UCSD-AML1 (cell line): ENCODE measurements around the gene TAF7.
"Not testable (repeated sequence)": the region's sequence is repeated elsewhere in the genome, so short reads cannot be mapped to it uniquely, and the experiment has no call there.

Experiments used
- DNase-seq: peaks from one replicate; lab custom pipeline; 2025; ENCODE audit not compliant: unreplicated experiment; lab: John Stamatoyannopoulos, UW

The TAF7 gene

GRCh38 chr5:141338538-141339306 is 18.1 kb upstream of the TAF7 start, which contains the start of gene PCDHGA2:
PCDHGA2 (plus strand) TSS chr5:141338760.
- DNase-seq, result no peak

- not testable (repeated sequence) for DNase-seq
Measured at GRCh38 chr5:141332571-141332970, 12.0 kb upstream of the TAF7 start.

- DNase-seq, result peak; percentile 10
Measured at GRCh38 chr5:141330299-141331080, 9.9 kb upstream of the TAF7 start, which contains the start of gene PCDHGA1. PCDHGA1 (plus strand) TSS chr5:141330514.

- no peak for DNase-seq
Measured at GRCh38 chr5:141328231-141328630, 7.6 kb upstream of the TAF7 start.

GRCh38 chr5:141326088-141326854 is 5.7 kb upstream of the TAF7 start:
- peak; percentile 50 for DNase-seq

GRCh38 chr5:141322261-141322660 is 1.7 kb upstream of the TAF7 start:
- no peak for DNase-seq

GRCh38 chr5:141319699-141320098 is 885 bp downstream of the TAF7 start:
- DNase-seq, result no peak

- no peak for DNase-seq
Measured at GRCh38 chr5:141319202-141319601, 1.4 kb downstream of the TAF7 start.

GRCh38 chr5:141316963-141317362 is 3.6 kb downstream of the TAF7 start:
- DNase-seq, result not testable (repeated sequence)

- no peak for DNase-seq
Measured at GRCh38 chr5:141313711-141314110, 6.9 kb downstream of the TAF7 start.

GRCh38 chr5:141306630-141307029 is 14.0 kb downstream of the TAF7 start:
- DNase-seq, result no peak

GRCh38 chr5:141303756-141304155 is 16.8 kb downstream of the TAF7 start, which contains the start of gene SLC25A2:
SLC25A2 (minus strand) TSS chr5:141304049; CDS start chr5:141303865, 184 bp downstream.
- no peak for DNase-seq

- DNase-seq, result no peak
Measured at GRCh38 chr5:141298376-141298775, 22.2 kb downstream of the TAF7 start.

- no peak for DNase-seq
Measured at GRCh38 chr5:141272906-141273305, 47.7 kb downstream of the TAF7 start.

- DNase-seq, result no peak
Measured at GRCh38 chr5:141269195-141269594, 51.4 kb downstream of the TAF7 start.
